Stimulated activated CD4-positive, alpha-beta T cell treated with anti-CD3 and anti-CD28 coated beads, Interleukin-12 subunit alpha, Interleukin-12 subunit beta, amount 100 ng/mL, for 48 hours (primary cell): ENCODE results near the gene CCDC159.

Experiments
- DNase-seq, 3 donors: peaks; one replicate each; pipeline ENCODE4 v3.0.0-alpha.2; 2020; ENCODE audit warnings: low read depth in 2 of 3, low spot score in 1 of 3

Gene CCDC159

DNA sequence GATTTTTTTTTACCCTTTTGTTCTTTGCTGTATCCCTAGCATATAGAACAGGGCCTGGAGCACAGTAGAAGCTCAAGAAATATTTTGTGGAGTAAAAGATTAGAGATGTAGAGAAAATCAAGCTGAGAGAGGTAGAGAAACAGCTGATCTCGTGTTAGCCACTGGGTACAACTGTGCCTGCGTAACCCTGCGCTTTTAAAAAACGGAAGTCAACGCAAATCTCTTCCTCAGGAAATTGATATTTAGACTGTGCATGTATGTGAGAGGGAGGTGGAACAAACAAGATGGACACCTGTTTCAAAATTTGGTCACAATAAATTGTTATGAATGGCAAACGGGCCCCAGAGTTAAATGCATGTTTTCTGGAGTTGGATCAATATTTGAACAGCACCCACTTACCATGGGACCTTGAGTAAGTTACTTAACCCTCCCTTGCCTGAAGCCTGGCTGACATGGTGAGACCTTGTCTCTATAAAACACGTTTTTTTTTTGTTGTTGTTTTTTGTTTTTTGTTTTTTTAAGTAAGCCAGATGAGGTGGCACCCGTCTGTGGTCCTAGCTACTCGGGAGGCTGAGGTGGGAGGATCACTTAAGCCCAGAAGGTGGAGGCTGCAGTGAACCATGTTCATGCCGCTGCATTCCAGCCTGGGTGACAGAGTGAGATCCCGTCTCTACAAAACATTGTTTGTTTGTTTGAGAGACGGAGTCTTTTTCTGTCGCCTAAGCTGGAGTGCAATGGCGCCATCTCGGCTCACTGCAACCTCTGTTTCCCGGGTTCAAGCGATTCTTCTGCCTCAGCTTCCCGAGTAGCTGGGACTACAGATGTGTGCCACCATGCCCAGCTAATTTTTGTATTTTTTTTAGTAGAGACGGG, 41.1 kb downstream of the CCDC159 start:
- no peak for DNase-seq

DNA sequence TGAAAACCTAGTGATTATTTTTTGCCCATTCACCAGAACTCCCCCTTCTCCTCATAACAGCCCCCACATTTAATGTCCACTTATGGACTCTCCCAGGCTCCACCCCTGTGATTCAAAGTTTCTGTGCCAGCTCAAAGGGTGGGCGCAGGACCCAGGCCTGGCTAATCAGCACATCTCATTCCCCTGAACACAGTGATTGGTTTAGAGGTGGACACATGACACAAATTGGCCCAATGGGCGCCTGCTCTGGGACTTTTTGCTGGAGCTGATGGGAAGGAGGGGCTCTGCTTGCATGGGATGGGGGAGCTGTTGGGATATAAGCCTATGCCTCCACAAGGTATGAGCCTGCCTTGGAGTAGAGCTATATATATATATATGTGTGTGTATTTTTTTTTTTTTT, 44.0 kb downstream of the CCDC159 start:
- DNase-seq: no peak

DNA sequence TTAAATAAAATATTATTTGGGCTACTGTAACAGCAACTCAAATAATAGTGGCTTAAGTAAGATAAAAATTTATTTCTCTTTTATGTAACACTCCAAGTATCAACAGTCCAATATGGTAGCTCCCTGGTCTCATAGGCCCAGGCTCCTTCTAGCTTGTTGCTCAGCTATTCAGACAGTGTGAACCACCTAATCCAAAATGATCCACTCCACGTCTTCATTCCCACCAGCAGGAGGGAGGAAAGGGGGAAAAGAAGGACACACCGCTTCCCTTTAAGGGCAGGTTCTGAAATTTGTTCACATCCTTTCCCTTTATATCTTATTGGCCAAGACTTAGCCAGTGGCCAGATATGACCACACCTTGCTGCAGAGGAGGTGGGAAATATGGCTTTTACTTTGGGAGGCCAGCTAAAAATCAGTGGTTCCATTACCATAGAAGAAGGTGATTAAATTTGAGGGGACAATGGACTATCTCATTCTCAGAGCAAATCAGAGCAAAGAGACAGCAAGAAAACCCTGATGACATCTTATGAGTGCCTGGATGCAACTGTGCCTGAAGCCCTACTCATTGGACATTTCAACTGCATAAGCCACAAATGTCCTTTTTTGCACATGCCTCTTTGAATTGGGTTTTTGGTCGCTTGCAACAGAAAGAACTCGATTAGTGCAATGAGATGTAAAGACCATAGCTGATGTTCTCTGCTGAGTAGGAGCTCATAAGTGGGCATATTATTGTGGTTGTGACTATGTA, 44.8 kb downstream of the CCDC159 start:
- DNase-seq: no peak

DNA sequence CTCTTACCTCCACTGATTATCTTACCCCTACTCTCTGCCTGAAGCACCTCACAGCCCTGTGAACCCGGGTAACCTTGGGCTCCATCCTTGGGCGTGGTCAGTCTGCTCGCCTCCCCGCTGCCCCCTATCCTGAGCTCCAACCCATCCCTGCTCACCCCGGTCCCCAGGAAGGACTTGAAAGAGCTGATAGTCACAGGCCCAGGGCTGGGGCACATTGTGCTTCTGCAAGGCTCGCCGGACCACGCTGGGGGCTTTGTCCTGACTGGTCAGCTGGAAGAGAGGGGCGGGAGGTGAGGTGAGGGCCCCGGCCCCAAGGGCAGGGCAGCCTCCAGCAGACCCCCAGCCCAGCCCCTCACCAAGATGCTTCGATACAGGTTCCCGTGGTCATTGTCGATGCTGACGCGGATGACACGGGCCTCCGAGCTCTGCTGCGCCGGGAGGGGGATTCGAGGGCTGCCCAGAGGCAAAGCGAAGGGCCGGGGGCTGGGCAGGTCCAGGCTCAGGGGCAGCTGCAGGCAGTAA, 50.8 kb downstream of the CCDC159 start:
- DNase-seq: no peak

DNA sequence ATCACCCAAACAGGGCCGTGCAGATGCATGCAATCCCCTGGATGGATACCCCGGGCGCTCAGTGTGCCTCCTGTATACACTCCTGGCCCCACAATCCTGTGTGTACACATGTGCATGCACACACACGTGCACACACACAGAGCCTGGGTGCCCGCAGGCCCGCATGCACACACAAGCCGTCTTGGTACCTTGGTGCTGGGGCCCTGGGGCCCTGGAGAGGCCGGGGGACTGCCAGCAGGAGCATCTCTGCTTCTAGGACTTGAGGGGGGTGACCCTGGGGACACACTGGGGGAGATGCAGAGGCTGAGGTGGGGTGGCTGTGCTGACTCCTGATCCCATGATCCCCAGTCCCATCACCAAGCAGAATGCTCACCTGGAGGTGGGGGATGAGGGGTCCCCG, 53.3 kb downstream of the CCDC159 start:
- DNase-seq: no peak

DNA sequence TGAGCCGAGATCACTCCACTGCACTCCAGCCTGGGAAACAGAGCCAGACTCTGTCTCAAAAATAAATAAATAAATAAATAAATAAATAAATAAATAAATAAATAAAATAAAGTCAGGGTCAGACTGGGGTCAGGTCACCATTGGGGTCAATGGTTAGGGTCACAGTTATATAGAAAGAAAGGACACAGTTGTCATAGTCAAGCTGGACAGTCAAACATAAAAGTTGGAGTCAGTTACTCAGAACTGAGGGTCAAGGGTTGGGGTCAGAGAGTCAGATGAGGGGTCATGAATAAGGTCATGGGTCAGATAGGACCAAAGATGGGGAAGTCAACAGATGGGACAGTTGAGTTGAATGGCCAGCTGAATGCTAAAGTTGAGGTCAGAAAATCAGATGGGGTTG, 54.5 kb downstream of the CCDC159 start:
- DNase-seq: no peak

DNA sequence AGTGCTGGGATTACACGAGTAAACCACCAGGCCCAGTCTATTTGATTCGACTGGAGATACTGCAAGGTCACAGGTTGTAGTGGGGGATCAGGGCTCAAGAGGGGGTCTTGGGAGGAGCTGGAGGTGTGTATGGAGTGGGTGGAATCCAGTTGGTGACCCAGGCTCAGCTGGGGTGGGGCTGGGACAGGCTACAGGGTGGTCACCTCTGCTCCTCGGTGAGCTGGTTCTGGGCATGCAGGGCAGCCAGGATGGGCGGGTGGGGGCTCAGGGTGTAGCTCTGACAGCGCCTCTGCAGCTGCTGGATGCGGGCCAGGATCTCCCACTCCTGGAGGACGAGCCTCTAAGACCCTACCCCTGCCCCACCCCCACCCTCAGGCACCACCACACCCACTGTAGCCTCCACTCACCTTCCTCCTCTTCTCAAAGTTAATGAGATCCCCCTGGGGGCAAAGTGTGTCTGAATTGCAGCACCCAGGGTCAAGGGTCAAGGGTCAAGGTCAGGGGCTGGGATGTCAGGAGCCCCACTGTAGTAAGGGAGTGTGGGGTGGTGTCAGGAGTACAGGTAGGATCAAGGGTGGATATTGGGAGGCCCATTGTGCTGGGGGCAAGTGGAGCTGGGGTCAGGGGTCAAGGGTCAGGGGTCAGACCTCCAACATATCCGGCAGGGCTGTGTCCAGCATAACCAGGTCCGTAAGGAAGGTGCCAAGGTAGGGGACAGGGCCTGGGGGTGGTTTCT, 55.7 kb downstream of the CCDC159 start:
- no peak for DNase-seq
